IMR-90 (cell line): ENCODE results near the gene NCOR1. TPM values are rescaled to one million over a fixed set of nuclear protein-coding genes. Genes with fewer than 3 reads are reported as not detected.
A peak's percentile ranks its signal among the peaks of the same experiment; 100 is the strongest.

Source experiments
- ATAC-seq: fragments of 200-7000 bp; cut with Tn5 transposase; 2 replicates; pipeline ENCODE4 v1.9.1; 2020; ENCODE audit warnings: low read depth, mild to moderate bottlenecking, moderate library complexity
- BruUV-seq: library from RNA; stranded (reverse); fragments of 400-500 nt; replicated peaks from 2 replicates; lab custom pipeline; 2021; lab: Mats Ljungman, UMichigan
- CTCF ChIA-PET: fragments of 300-600 bp; formaldehyde crosslinking; extraction: SDS; loops from one replicate; lab custom pipeline; 2021; ENCODE audit warnings: antibody characterized with exemption; lab: Yijun Ruan, JAX
- POLR2A ChIA-PET: fragments of 300-600 bp; sonication (Branson Sonifier 250); formaldehyde crosslinking; loops from one replicate; lab custom pipeline; 2022; ENCODE audit warnings: antibody characterized with exemption; ENCODE audit not compliant: unreplicated experiment; lab: Charles Lee
- DNase-seq: peaks from one replicate; pipeline ENCODE4 v3.0.0; 2013
- H2AFZ ChIP-seq: replicated peaks from 2 replicates; pipeline ENCODE3; 2013; ENCODE audit warnings: low read length, mild to moderate bottlenecking; ENCODE audit not compliant: poor library complexity
- H2AK5ac ChIP-seq: 2 replicates; pipeline ENCODE4 v1.6.1; 2013; ENCODE audit warnings: low read depth, low read length, inconsistent platforms
- H2AK9ac ChIP-seq: replicated peaks from 2 replicates; pipeline ENCODE3; 2013; ENCODE audit warnings: mild to moderate bottlenecking, low read depth, low read length, moderate library complexity; ENCODE audit not compliant: poor library complexity
- H2BK120ac ChIP-seq: 2 replicates; pipeline ENCODE4 v1.6.1; 2013; ENCODE audit warnings: low read depth, low read length, inconsistent platforms
- H2BK15ac ChIP-seq: 3 replicates; pipeline ENCODE4 v1.6.1; 2013; ENCODE audit warnings: low read depth, low read length, inconsistent platforms
- H2BK20ac ChIP-seq: 2 replicates; pipeline ENCODE4 v1.6.1; 2013; ENCODE audit warnings: low read depth, mild to moderate bottlenecking, inconsistent platforms, low read length, moderate library complexity
- H2BK5ac ChIP-seq: 2 replicates; pipeline ENCODE4 v1.6.1; 2013; ENCODE audit warnings: mild to moderate bottlenecking, low read depth, low read length, inconsistent platforms; ENCODE audit not compliant: poor library complexity, severe bottlenecking
- H3K14ac ChIP-seq: replicated peaks from 2 replicates; pipeline ENCODE4 v1.6.1; 2013; ENCODE audit warnings: low read depth, low read length, inconsistent platforms
- H3K18ac ChIP-seq: 2 replicates; pipeline ENCODE4 v1.6.1; 2013; ENCODE audit warnings: low read depth, low read length, control low read depth
- H3K23ac ChIP-seq: 2 replicates; pipeline ENCODE4 v1.6.1; 2013; ENCODE audit warnings: low read depth, low read length, inconsistent platforms
- H3K27ac ChIP-seq: 2 replicates; pipeline ENCODE4 v1.5.1; 2013; ENCODE audit warnings: mild to moderate bottlenecking, control low read depth, low read length; ENCODE audit not compliant: insufficient read depth
- H3K27me3 ChIP-seq: 2 replicates; pipeline ENCODE4 v1.6.1; 2013; ENCODE audit warnings: low read length; ENCODE audit not compliant: control insufficient read depth, insufficient read depth
- H3K36me3 ChIP-seq: 2 replicates; pipeline ENCODE4 v1.6.1; 2013; ENCODE audit warnings: low read length, mixed read lengths; ENCODE audit not compliant: control insufficient read depth, insufficient read depth
- H3K4ac ChIP-seq: 2 replicates; pipeline ENCODE4 v1.6.1; 2013; ENCODE audit warnings: low read depth, low read length, inconsistent platforms
- H3K4me1 ChIP-seq: 2 replicates; pipeline ENCODE4 v1.6.1; 2013; ENCODE audit warnings: low read length, mixed read lengths; ENCODE audit not compliant: control insufficient read depth, insufficient read depth
- H3K4me2 ChIP-seq: 2 replicates; pipeline ENCODE4 v1.6.1; 2013; ENCODE audit warnings: low read depth, mild to moderate bottlenecking, control low read depth, low read length, moderate library complexity
- H3K4me3 ChIP-seq: 2 replicates; pipeline ENCODE4 v1.5.1; 2013; ENCODE audit warnings: low read depth, mild to moderate bottlenecking, control low read depth, low read length, moderate library complexity; ENCODE audit not compliant: insufficient read depth
- H3K56ac ChIP-seq: 2 replicates; pipeline ENCODE4 v1.6.1; 2013; ENCODE audit warnings: low read length, inconsistent platforms; ENCODE audit not compliant: insufficient read depth; ENCODE audit errors: extremely low read depth
- H3K79me1 ChIP-seq, 2 experiments: 2 replicates each; pipeline ENCODE4 v1.6.1; 2013; ENCODE audit warnings: low read length in 2 of 2, inconsistent platforms in 1 of 2, low read depth in 1 of 2
- H3K9ac ChIP-seq: 2 replicates; pipeline ENCODE4 v1.6.1; 2013; ENCODE audit warnings: low read depth, low read length, control low read depth
- H3K9me1 ChIP-seq: 2 replicates; pipeline ENCODE4 v1.6.1; 2013; ENCODE audit warnings: low read length, inconsistent platforms; ENCODE audit not compliant: insufficient read depth
- H3K9me3 ChIP-seq: 2 replicates; pipeline ENCODE4 v1.6.1; 2013; ENCODE audit warnings: low read length; ENCODE audit not compliant: control insufficient read depth, insufficient read depth
- H4K20me1 ChIP-seq: 2 replicates; pipeline ENCODE4 v1.6.1; 2013; ENCODE audit warnings: low read length, inconsistent platforms; ENCODE audit not compliant: insufficient read depth
- H4K5ac ChIP-seq: 2 replicates; pipeline ENCODE4 v1.6.1; 2013; ENCODE audit warnings: mild to moderate bottlenecking, low read depth, low read length, control low read depth
- H4K8ac ChIP-seq, 2 experiments: 2 replicates each; pipeline ENCODE4 v1.6.1; 2013; ENCODE audit warnings: low read depth in 2 of 2, low read length in 2 of 2, control low read depth in 1 of 2, inconsistent platforms in 1 of 2
- H4K91ac ChIP-seq: 2 replicates; pipeline ENCODE4 v1.6.1; 2013; ENCODE audit warnings: low read depth, low read length, inconsistent platforms; ENCODE audit not compliant: insufficient read depth
- CEBPB ChIP-seq: IDR thresholded peaks from 2 replicates; pipeline ENCODE4 v1.6.1; 2012; ENCODE audit warnings: low read depth, low read length, improper control_type of control experiment
- POLR2A ChIP-seq: IDR thresholded peaks from 2 replicates; pipeline ENCODE4 v1.6.1; 2012; ENCODE audit warnings: mild to moderate bottlenecking, low read depth, low read length
- whole genome bisulfite sequencing, 2 experiments: methylation state at CpG; one replicate each; pipeline versions ENCODE4 v1.1.5 to v1.1.7; 2013; ENCODE audit warnings: missing lambda C conversion rate in 2 of 2; ENCODE audit not compliant: insufficient read length in 1 of 2; ENCODE audit errors: extremely low coverage in 2 of 2; 5-methylcytosine and 5-hydroxymethylcytosine counted together
- dilution Hi-C: fragments of 300-500 bp; cut with HindIII; formaldehyde crosslinking; loops from one replicate; pipeline ENCODE4 v1.14.3; 2018; ENCODE audit warnings: low sequenced_read_pairs; ENCODE audit not compliant: unreplicated experiment
- in situ Hi-C: fragments of 300-500 bp; cut with MboI; formaldehyde crosslinking; loops from 3 replicates; pipeline ENCODE4 v1.14.3; 2019; ENCODE audit warnings: low sequenced_read_pairs, inconsistent platforms, mixed read lengths
- intact Hi-C: fragments of 100-400 bp; cut with micrococcal nuclease; formaldehyde crosslinking; loops from 2 replicates; pipeline ENCODE4 v1.10.0; 2022
- polyA plus RNA-seq, 3 experiments: library from polyadenylated mRNA; depleted of rRNA; stranded (reverse); fragments of >200 nt; gene quantifications; 2 replicates each; pipeline ENCODE4 v1.2.3, GENCODE V29; 2012; ENCODE audit warnings: low replicate concordance in 1 of 3
- total RNA-seq: library from RNA; depleted of rRNA; stranded (reverse); fragments of >200 nt; gene quantifications from 2 replicates; pipeline ENCODE4 v1.2.3, GENCODE V29; 2012

Gene NCOR1
- total and polyA plus RNA-seq, 2 of the 4 experiments (the other 2 are of a cell fraction), result 54.5 to 80.3 TPM

- Histone ChIP-seq H3K56ac (no peak overlapping the region), H3K9me3 (no peaks in the 10 kb centered on the region), H4K20me1 (peaks cover 16% of the 10 kb centered on the region; the same call in 1 of the 2 replicates), H2BK20ac (no peak overlapping the region), H3K4me3 (no peak overlapping the region), H3K9me1 (no peaks in the 10 kb centered on the region; the same call in 1 of the 2 replicates), H4K91ac (no peak overlapping the region), H2BK5ac (no peak overlapping the region), H3K14ac (no peak overlapping the region), H4K5ac (no peak overlapping the region), H3K9ac (no peak overlapping the region), H4K8ac (no peak overlapping the region), H3K23ac (no peak overlapping the region), H2BK120ac (no peak overlapping the region), H3K18ac (no peak overlapping the region), H2AK5ac (no peak overlapping the region), H3K4me2 (no peak overlapping the region), H3K27me3 (no peaks in the 10 kb centered on the region), H3K27ac (no peak overlapping the region), H2AK9ac (no peak overlapping the region), H3K79me1 (peaks cover 25 to 47% of the 10 kb centered on the region in 2 experiments), H2BK15ac (no peak overlapping the region), H3K36me3 (peaks cover 21% of the 10 kb centered on the region), H3K4me1 (no peaks in the 10 kb centered on the region), H3K4ac (no peak overlapping the region), H2AFZ (no peak overlapping the region)
- TF ChIP-seq CEBPB (peak; percentile 51; the same call in 1 of the 2 replicates), POLR2A (no peak)
- in situ Hi-C loops (no loop called here), intact Hi-C loops (no loop called here), dilution Hi-C loops (no loop called here)
- POLR2A ChIA-PET, result no interaction called here
- CTCF ChIA-PET, result no interaction called here
- no CpG with 5 or more reads among the region's 5 CpGs for WGBS, 2 experiments
- BruUV-seq, result no TSS peak
- ATAC-seq (no peak), DNase-seq (no peak)
Measured at GRCh38 chr17:16187642-16188041, 27.7 kb downstream of the NCOR1 start.
